IPS-NIHi11 (cell line): ENCODE data around the gene MCM3AP.

Source experiments
- DNase-seq: peaks from one replicate; pipeline ENCODE4 v3.0.0; 2012; ENCODE audit warnings: mixed read lengths, low spot score

MCM3AP gene

GRCh38 chr21:46185716-46186115, 99.7 kb downstream of the MCM3AP start:
- DNase-seq = no peak
